OCI-LY7 (cell line): ENCODE results near the gene SLC43A2. TPM values are rescaled to one million over a fixed set of nuclear protein-coding genes. Genes with fewer than 3 reads are reported as not detected.

ENCODE experiments used
- BruUV-seq: library from RNA; stranded (reverse); fragments of 400-500 nt; replicated peaks from 2 replicates; lab custom pipeline; 2021; lab: Mats Ljungman, UMichigan
- CTCF ChIA-PET: fragments of 300-600 bp; sonication (Branson Sonifier 250); formaldehyde crosslinking; loops from one replicate; lab custom pipeline; 2022; ENCODE audit warnings: antibody characterized with exemption; ENCODE audit not compliant: unreplicated experiment; lab: Charles Lee
- POLR2A ChIA-PET: fragments of 300-600 bp; sonication (Branson Sonifier 250); formaldehyde crosslinking; loops from one replicate; lab custom pipeline; 2022; ENCODE audit warnings: antibody characterized with exemption; lab: Charles Lee
- DNase-seq: peaks from one replicate; pipeline ENCODE4 v3.0.0-alpha.2; 2015; ENCODE audit warnings: low spot score
- H2AFZ ChIP-seq: fragments of 200-600 bp; sonication (generic), shearing (Covaris generic); 2 replicates; pipeline ENCODE4 v1.6.1; 2014; ENCODE audit warnings: mild to moderate bottlenecking, antibody characterized with exemption, low read length, moderate library complexity
- H3K27ac ChIP-seq: fragments of 200-600 bp; sonication (generic); 2 replicates; pipeline ENCODE4 v1.5.1; 2014; ENCODE audit warnings: mixed run types, low read depth, mild to moderate bottlenecking, moderate library complexity, low read length, inconsistent platforms; ENCODE audit not compliant: poor library complexity, severe bottlenecking
- H3K36me3 ChIP-seq: fragments of 200-600 bp; sonication (generic); 2 replicates; pipeline ENCODE4 v1.6.1; 2014; ENCODE audit warnings: mild to moderate bottlenecking, antibody characterized with exemption, low read length, moderate library complexity, mixed read lengths; ENCODE audit not compliant: insufficient read depth
- H3K4me1 ChIP-seq: fragments of 200-600 bp; sonication (generic); 2 replicates; pipeline ENCODE4 v1.5.1; 2014; ENCODE audit warnings: mild to moderate bottlenecking, low read length; ENCODE audit not compliant: insufficient read depth, poor library complexity, severe bottlenecking
- H3K4me2 ChIP-seq: fragments of 200-600 bp; sonication (generic); 2 replicates; pipeline ENCODE4 v1.6.1; 2014; ENCODE audit warnings: mild to moderate bottlenecking, low read length
- H3K4me3 ChIP-seq: fragments of 200-600 bp; sonication (generic); 2 replicates; pipeline ENCODE4 v1.5.1; 2014; ENCODE audit warnings: mild to moderate bottlenecking, low read depth, low read length; ENCODE audit not compliant: poor library complexity, severe bottlenecking
- H3K79me2 ChIP-seq: fragments of 200-600 bp; sonication (generic); 2 replicates; pipeline ENCODE4 v1.6.1; 2016; ENCODE audit warnings: low read depth, mild to moderate bottlenecking, low read length, moderate library complexity, mixed read lengths; ENCODE audit not compliant: insufficient read depth
- H3K9me2 ChIP-seq: fragments of 200-600 bp; sonication (generic); 2 replicates; pipeline ENCODE4 v1.6.1; 2016; ENCODE audit warnings: mild to moderate bottlenecking, low read length, mixed read lengths; ENCODE audit not compliant: insufficient read depth
- H3K9me3 ChIP-seq: fragments of 200-600 bp; sonication (generic); 2 replicates; pipeline ENCODE4 v1.6.1; 2014; ENCODE audit warnings: mild to moderate bottlenecking, mixed run types, low read length, mixed read lengths
- H4K20me1 ChIP-seq: fragments of 200-600 bp; sonication (generic); 2 replicates; pipeline ENCODE4 v1.6.1; 2014; ENCODE audit warnings: mild to moderate bottlenecking, antibody characterized with exemption, low read length, moderate library complexity, mixed read lengths; ENCODE audit not compliant: insufficient read depth
- EZH2phosphoT487 ChIP-seq: fragments of 200-600 bp; sonication (generic); IDR thresholded peaks from 2 replicates; pipeline ENCODE4 v1.6.1; 2018; ENCODE audit warnings: low read depth, borderline replicate concordance, mild to moderate bottlenecking, mixed run types, antibody characterized with exemption, low read length, moderate library complexity, mixed read lengths
- intact Hi-C: fragments of 100-400 bp; cut with micrococcal nuclease; formaldehyde crosslinking; loops from one replicate; pipeline ENCODE4 v1.10.0; 2022; ENCODE audit not compliant: unreplicated experiment
- total RNA-seq, 2 experiments: library from RNA; depleted of rRNA in 1 of 2; stranded (reverse); fragments of >200 nt in 1 of 2; shearing (Covaris generic) in 1 of 2; gene quantifications; 2 replicates each; pipeline ENCODE4 v1.2.3, GENCODE V29; 2014 to 2022
- TF ChIP-seq, protein P1 (sequence below): fragments of 200-600 bp; sonication (generic); conservative IDR thresholded peaks from 2 replicates; pipeline ENCODE4 v1.5.1; 2014; ENCODE audit warnings: mild to moderate bottlenecking, antibody characterized with exemption, low read length, moderate library complexity, mixed read lengths

SLC43A2 gene
- total RNA-seq, 2 experiments from 2014 or later, result 9.2 to 17.1 TPM

- no peaks in the 10 kb centered on the region for H3K9me3 ChIP-seq
- H3K27ac ChIP-seq, result peak overlapping the region; percentile 30
- peak overlapping the region; percentile 57 for H3K4me2 ChIP-seq
- H3K9me2 ChIP-seq, result no peaks in the 10 kb centered on the region
- intact Hi-C loops, result loop anchor here (10.0 kb wide), 1 partner anchor 148 kb away; the partner anchor contains the start of gene TLCD2
- H3K79me2 ChIP-seq, result no peaks in the 10 kb centered on the region
- peaks cover 27% of the 10 kb centered on the region for H3K4me1 ChIP-seq
- ChIA-PET CTCF (no interaction called here), POLR2A (interaction anchor here (0.6 to 0.7 kb wide), 2 partner anchors 59 to 61 kb away, joined by 3 read pairs; no protein-coding TSS in a partner anchor)
- H3K36me3 ChIP-seq, result no peaks in the 10 kb centered on the region
- DNase-seq, result peak; percentile 39
- H4K20me1 ChIP-seq, result 0 out of 2 replicates have a peak, but pooled peaks cover under 1% of the 10 kb centered on the region
- no peak for TF ChIP-seq EZH2phosphoT487
- TF ChIP-seq, protein P1, sequence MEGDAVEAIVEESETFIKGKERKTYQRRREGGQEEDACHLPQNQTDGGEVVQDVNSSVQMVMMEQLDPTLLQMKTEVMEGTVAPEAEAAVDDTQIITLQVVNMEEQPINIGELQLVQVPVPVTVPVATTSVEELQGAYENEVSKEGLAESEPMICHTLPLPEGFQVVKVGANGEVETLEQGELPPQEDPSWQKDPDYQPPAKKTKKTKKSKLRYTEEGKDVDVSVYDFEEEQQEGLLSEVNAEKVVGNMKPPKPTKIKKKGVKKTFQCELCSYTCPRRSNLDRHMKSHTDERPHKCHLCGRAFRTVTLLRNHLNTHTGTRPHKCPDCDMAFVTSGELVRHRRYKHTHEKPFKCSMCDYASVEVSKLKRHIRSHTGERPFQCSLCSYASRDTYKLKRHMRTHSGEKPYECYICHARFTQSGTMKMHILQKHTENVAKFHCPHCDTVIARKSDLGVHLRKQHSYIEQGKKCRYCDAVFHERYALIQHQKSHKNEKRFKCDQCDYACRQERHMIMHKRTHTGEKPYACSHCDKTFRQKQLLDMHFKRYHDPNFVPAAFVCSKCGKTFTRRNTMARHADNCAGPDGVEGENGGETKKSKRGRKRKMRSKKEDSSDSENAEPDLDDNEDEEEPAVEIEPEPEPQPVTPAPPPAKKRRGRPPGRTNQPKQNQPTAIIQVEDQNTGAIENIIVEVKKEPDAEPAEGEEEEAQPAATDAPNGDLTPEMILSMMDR, result no peak
- BruUV-seq, result no TSS peak
- peak overlapping the region; percentile 14 for H3K4me3 ChIP-seq
- H2AFZ ChIP-seq, result peak overlapping the region; percentile 93
Measured at GRCh38 chr17:1566505-1567199, 62.0 kb downstream of the SLC43A2 start.

GRCh38 chr17:1565877-1566276 lies 62.8 kb downstream of the SLC43A2 start:
- Histone ChIP-seq H4K20me1 (peaks cover 8% of the 10 kb centered on the region; the same call in 1 of the 2 replicates), H3K4me2 (no peak overlapping the region), H3K4me1 (peaks cover 33% of the 10 kb centered on the region), H3K9me2 (no peaks in the 10 kb centered on the region), H2AFZ (no peak overlapping the region), H3K9me3 (no peaks in the 10 kb centered on the region), H3K36me3 (no peaks in the 10 kb centered on the region), H3K27ac (no peak overlapping the region), H3K79me2 (no peaks in the 10 kb centered on the region), H3K4me3 (no peak overlapping the region)
- intact Hi-C loops, result loop anchor here (10.0 kb wide), 1 partner anchor 149 kb away; the partner anchor contains the start of gene TLCD2
- CTCF ChIA-PET, result no interaction called here
- BruUV-seq, result no TSS peak
- no peak for DNase-seq
- POLR2A ChIA-PET, result interaction anchor here (0.7 kb wide), 1 partner anchor 8 kb away, joined by 3 read pairs; no protein-coding TSS in a partner anchor
- TF ChIP-seq, protein P1, result no peak
- no peak for TF ChIP-seq EZH2phosphoT487
